GM18517 (cell line): Measurements from ENCODE around the gene KRT23.
"Not testable (repeated sequence)": the region's sequence is repeated elsewhere in the genome, so short reads cannot be mapped to it uniquely, and the experiment has no call there.

Experiments
- ATAC-seq: cut with Tn5 transposase; IDR thresholded peaks from one replicate; pipeline ENCODE4 v1.9.1; 2021; ENCODE audit warnings: mild to moderate bottlenecking, moderate library complexity; ENCODE audit not compliant: unreplicated experiment

The KRT23 gene

DNA sequence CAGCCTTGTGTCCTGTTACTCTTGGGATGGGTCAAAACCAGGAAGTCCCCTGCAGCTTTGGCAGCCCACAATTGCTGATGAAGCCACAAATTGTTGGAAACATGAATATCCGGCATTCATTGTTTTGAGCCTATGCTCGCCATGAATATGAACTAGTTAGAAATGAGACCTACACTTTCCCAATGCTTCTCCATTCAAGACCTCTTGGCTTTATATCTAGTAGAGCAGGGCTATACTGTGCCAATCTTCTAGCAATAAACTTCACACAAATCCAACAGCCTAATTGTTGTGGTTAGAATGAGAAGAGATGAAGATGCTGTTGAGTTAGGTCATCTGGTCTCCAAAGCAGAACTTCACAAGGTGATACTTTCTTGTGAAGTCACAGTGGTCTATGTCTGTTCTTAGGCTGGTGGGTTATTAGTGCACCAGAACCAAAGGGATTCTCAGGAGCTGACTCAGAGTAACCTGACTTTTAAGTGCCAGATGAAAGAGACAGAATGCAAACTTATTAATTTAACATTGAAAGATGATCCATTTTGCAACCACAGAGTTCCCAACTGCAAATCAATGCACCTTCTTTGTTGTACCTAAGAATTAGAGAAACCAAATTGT is 13.7 kb upstream of the KRT23 start:
- no peak for ATAC-seq

DNA sequence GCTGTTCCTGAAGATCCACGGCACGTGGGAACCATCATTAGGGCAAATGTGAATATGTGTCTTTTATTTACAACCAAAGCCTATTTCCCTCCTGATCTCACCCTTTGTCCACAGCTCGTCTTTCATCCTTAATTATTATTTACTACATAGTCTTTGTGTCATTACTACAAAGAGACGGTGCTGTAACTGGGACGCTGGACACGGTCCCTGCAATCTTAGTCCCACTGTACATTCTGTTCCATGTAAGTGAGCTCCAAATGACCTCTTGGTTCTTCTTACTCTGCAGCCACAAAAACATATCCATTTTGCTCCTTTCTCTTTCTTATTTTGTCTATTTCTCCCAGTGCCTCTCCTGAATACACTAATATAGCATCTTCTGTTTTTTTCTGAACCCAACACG is 12.7 kb upstream of the KRT23 start:
- no peak for ATAC-seq

DNA sequence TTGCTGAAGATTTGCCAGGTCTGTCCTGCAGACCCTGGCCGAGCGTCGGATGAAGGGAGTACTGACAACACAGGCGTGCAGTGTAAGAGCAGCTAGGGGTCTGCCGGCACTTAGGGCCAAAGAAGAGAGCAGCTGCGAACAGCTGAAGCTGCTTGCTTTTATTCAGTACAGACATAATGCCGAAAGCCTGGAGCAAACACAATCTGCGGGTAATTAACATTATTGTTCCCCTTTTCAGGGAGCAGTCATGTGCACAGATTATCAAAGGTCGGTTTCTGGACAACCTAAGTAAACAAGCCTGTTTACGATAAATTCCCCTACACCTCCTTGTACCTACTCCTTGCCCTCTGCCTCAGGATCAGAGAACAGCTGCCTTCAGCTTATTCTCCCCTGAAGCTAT is 12.0 kb upstream of the KRT23 start:
- no peak for ATAC-seq

DNA sequence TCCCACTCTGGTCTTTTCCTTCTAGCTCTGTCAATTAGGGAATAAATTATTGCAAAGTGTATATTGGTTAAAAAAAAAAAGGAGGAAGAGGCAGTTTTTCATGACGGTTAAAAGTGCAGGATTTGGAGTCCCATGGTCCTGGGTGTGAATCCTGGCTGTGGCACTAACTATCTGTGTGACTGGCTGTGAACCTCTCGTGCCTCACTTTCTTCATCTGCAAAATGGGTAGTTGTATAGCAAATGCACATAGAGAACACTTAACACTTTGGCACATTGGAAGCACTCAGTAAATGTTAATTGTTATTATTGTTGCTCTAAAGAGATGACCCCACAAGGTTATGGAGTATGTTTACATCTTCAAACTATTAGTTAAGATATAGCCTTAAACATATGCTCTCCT is 10.5 kb upstream of the KRT23 start:
- no peak for ATAC-seq

DNA sequence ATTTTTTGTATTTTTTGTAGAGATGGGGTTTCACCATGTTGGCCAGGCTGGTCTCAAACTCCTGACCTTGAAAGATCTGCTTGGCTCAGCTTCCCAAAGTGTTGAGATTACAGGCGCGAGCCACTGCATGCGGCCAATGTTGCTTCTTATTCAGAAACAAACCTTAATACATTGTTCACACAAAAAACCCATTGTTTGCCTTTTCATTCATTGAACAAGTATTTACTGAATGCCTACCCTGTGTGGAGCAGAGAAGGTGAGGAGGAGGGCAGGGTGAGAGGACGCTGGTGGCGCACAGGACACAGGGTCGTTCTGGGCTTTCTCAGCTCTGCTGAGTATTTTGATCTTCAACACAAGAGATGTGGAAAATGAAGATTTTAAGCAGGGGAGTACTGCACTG is 8.0 kb upstream of the KRT23 start:
- ATAC-seq = no peak

DNA sequence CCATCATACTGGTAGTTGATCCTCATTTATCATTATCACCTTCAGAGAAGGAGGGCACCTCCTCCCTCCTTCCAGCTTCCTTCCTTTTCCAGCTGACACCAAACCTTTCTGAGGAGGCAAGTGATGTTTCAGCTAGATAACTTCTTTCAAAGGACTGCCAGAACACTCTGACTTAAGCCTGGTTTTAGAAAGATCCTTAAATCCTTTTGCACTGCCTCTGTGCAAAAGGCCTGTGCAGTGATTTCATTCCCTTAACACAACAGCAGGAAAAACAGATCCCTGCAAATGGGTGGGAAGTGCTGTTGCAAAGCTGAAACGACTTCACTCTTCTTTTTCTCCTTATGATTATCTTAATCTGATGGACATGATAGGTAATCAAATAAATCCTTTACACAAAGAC is 7.1 kb upstream of the KRT23 start:
- no peak for ATAC-seq

DNA sequence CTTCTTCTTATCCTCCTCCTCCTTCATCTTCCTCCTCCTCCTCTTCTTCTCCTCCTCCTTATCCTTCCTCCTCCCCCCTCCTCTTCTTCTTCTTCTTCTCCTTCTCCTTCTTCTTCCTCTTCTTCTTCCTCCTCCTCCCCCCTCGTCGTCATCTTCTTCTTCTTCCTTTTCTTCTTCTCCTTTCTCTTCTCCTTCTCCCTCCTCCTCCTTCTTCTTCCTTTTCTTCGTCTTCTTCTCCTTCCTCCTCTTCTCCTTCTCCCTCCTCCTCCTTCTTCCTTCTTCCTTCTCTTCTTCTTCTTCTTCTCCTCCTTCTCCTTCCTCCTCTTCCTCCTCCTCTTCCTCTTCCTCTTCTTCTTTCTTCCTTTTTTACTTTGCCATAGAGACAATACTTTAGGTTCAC is 5.1 kb upstream of the KRT23 start:
- ATAC-seq = no peak

DNA sequence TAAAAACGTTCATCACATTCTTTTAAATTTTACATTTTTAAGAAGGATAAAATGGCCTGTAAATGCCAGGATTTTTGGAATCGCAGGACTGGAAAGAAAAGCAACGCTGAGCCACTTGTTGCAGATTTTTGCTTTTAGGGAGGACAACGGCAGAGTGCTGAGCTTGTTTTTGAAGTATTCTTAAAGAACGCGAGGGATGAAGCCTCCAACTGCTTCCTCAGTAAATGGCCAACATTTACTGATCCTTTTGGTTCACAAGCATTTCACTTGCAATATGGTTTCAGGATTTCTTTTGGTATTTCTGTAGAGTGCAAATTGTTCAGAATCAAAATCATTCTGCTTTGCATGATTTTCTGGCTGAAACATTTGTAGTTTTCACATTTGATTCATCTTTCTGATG is 2.8 kb upstream of the KRT23 start:
- no peak for ATAC-seq

DNA sequence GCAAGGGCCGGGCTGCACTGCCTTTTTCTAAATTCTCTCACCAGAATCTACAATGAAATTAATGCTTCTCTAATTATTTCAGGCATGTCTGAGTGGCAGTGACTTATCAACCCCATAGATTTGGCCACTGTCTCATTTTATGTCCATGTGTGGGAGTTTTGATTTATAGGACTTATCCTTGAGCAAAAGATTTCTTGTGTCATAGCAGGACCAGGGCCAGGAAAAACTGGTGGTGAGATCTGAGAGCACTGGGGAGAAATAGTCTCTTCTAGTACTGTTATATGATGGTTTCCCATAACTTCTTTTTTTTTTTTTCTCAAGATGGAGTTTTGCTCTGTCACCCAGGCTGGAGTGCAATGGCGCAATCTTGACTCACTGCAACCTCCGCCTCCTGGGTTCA is 1.5 kb upstream of the KRT23 start:
- no peak for ATAC-seq

DNA sequence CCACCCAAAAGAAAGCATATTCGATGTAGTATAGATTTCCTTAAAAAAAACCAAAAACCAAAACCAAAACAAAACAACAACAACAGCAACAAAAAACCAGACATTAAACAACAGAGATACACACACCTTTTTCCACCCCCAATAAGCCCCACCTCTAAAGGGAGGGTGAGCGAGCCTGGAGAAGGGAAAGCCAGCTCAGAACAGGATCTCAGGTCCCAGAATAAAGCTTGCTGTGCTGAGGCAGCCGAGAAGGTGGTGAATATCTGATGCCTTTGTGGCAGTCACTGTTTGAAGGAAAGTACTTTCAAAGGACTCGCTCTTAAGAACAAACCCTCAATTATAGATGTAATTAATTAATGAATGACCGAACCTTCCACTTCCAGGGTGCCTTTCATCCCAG is 470 bp downstream of the KRT23 start:
- no peak for ATAC-seq

DNA sequence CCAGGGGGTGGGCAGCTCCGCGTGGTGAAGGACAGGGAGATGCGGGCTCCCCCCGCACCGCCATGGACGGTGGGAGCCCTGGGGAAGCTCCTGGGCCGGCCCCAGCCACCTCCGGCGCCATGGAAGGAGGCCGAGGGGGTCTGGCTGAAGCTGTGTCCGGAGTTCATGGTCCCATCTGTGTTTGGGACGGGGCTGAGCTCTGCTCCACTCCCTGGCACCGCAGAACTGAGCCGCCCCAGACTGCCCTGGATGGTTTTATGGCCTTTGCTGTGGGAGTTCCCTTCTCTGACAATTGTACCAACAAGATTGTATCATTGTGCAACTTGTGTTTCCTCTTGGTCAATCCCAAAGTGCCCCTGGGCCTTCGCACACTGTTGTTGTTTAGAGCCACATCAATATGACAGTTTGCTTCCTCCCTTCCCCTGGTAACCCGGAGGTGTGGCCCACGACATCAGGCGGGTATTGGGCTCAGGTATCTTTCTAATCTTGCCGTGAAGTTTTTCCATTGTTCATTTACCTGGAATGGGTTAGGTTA is 942 bp downstream of the KRT23 start:
- no peak for ATAC-seq

DNA sequence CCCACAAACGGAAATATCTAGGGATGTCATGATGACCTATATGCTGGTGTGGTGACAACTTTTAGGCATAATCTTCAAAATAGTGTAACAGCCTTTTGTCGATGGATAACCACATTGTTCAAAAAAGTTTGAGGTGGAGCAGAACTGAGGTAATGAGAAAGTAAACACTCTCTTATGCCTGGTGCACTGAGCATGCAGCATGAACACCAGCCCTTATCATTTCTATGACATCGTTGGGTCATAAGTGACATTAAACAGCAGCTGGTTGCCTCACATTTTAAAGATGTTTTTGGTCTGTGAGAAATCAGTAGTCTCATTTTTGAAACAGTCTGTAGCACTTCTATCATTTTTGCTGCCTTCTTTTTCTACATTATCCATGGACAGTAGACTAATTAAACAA is 1.8 kb downstream of the KRT23 start:
- ATAC-seq = no peak

DNA sequence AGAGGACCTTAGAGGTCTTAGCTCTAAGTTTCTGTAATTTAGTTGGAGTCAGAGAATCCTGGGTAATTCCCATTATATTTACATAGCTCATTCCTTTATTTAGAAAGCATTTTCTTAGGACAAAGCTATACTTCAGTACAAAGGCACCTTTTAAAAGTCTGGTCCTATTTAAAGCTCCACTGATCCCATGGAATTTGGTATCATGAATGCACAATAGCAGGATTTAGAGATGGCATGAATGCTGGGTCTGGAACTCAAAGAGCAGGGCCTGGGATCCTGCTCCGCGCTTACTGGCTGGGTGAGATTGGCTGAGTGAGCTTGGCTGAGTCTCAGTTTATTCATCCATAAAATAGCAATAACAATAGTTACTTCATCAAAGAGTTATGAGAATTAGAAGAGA is 4.8 kb downstream of the KRT23 start:
- no peak for ATAC-seq

DNA sequence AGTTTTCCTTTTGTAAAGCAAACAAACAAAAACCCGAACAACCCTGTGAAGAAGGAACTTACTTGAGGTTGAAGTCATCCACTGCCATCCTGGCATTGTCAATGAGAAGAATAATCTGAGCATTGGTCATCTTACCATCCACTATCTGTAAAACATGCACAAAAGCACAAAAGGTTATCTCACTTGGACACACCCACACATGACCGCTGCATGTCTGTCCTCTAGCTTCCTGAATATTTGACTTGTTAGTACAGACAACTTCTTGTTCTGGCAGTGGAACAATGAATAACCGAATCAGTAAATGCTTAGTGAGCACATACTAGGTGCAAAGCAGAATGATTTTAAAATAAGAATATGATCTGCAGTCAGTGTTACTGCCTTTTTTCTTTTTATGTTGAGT is 6.1 kb downstream of the KRT23 start:
- no peak for ATAC-seq

DNA sequence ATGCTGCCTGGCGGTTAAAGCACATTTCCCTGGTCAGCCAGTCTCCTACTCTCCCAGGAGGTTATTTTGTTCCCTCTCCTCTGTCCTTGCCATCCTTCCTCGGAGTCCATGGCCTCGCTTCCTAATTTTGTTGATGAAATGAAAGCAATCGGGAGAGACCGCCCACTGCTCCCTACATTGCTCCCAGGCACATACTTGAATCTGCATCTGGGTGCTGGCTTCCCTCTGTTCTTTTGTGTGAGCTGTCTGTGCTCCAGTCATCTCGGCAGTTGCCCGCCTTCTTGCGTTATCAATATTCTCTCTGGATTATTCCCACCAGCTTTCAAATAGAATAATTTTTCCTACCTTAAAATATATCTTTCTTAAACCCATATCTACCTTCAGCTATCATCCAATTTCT is 11.1 kb downstream of the KRT23 start:
- ATAC-seq = no peak

DNA sequence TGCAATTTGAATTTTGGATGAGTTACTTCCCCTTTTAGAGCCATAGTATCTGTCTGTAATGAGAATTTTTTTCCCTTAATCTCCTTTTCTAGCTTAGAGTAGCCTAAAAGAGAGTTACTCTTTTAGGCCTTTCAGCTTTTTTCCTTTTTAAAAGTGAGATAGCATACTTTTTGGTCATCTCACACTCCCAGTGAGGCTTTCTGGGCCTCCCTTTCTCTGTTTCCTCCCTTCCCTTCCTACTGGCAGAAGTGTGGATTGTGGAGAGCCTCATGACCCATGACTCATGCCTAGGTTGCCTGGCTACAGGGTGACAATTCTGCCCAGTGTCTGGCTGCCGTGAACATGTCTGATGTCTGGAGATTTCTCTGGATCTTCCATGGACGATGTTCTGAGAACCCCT is 15.2 kb downstream of the KRT23 start:
- ATAC-seq = no peak

DNA sequence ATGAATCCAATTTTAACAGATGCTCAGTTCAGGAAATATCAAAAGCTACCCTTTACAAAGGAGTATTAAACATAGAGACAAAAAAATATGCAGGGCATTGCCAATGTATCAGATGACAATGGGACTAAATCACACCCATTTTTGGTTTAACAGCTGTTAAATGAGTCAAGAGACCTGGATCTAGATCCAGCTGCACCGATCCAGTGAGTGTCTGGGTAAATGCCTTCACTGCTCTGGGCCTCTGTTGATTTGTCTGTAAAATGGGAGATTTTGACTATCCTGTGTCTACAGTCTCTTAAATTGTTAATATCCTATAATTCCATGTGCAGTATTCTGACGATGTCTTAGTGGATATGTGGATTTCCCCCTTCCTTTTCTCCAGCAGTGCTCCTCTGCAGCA is 16.4 kb downstream of the KRT23 start:
- ATAC-seq = no peak

DNA sequence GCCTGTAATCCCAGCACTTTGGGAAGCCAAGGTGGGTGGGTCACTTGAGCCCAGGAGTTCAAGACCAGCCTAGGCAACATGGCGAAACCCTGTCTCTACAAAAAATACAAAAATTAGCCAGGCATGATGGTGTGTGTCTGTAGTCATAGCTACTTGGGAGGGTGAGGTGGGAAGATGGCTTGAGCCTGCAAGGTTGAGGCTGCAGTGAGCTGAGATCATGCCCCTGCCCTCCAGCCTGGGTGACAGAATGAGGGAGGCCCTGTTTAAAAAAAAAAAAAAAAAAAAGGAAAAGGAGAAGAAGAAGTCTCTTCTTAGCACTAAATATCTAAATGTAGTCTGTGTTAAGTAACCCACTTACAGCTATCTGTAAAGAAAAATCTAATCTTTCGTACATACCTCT is 20.3 kb downstream of the KRT23 start:
- ATAC-seq = not testable (repeated sequence)

DNA sequence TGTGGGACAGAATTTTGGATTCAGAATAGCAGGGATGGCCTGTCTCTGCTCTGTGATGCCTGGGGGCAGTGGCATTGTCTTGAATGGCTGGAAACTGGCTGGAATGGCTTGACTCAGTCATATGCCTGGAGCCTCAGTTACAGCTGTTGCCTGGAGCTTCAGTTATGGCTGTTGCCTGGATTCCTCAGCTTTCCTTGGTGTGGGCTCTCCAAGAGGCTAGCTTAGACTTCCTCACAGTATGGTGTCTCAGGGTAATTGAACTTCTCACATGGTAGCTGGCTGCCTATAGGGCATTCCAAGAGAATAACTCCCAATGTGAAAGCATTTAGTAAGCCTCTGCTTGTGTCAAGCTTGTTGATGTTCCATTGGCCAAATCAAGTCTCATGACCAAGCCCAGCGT is 21.1 kb downstream of the KRT23 start:
- ATAC-seq = no peak

DNA sequence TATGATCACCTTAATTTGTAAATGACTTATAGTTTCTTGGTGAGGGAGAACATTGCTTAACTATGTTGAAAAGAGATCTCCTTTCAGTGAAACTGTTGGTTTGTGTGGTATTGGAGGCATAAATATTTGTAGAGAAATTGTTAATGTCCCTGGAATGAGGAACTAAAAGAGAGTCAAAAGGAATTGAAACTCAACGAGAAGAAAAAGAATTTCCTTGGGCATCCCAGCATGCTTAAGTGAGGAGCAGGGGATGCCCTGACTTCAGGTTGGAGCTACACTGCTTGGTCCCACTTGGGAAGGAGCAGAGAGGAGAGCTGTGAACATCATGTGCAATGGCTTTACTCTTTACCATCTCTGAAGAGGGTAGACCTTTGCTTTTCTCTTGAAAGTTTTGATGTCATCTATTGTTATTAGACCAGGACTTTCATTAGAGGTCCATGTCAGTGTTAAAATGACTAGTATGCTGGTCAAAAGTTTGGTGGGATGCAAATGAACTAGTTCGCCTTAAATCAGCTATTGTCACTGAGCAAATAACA is 21.7 kb downstream of the KRT23 start:
- no peak for ATAC-seq

DNA sequence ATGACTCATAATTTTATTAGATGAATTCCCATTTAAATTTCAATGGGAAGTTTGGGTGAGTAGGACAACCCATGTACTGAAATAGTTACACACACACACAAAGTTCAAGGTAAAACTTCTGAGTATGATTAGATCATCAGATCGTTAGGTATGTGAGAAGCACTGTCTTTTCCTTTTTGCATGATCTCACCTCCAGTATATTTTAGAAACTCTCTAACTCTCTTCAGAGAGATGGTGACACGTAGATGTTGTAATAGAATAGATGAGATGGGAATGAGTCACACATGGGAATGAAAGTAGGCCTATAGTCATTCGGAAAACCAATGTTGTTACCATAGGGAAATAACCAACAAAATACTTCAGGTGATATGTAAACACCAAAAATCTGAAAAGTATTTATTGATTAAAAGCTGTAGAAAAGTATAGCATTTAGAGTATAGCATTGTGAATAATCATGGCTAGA is 22.2 kb downstream of the KRT23 start:
- no peak for ATAC-seq

DNA sequence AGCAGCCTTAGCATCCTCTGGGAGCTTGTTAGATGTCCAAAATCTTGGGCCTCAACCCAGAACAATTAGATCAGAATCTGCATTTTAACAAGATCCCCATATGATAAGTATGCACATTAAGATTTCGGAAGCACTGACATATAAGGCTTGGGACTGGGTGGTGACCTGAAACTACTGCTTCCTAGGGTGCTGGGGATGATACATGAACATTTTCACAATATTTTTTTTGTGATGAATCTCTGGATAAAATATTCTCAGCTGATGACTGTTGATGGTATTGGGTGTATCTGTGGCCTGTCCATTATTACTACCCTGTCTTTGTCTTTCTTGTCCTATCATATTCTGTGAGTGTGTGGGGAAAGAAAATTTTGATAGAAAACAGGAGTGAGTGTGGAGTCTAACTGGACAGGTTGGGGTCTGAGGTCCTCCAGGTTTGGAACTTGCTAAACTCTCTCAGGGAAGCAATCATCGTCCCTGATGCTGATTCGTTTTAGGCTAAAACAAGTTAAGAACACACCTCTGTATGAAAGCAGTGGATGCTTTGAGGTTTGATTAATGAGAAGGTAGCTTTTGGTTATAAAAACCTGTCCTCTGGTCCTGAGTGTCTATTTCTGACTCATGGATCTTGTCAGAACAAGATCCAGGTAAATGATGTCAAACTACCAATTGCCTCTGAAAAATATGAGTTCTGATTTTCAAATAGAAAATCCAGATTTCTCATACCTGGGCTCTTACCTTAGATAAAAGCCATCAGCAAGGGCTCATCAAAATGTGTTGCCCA is 23.2 kb downstream of the KRT23 start:
- ATAC-seq = no peak
